Neural crest cell (in vitro differentiated cells): ENCODE data around the gene SLC52A3. TPM values are rescaled to one million over a fixed set of nuclear protein-coding genes. Genes with fewer than 3 reads are reported as not detected.
A peak's percentile ranks its signal among the peaks of the same experiment; 100 is the strongest.
"Not testable (repeated sequence)": the region's sequence is repeated elsewhere in the genome, so short reads cannot be mapped to it uniquely, and the experiment has no call there.

Experiments
- DNase-seq: peaks from one replicate; pipeline ENCODE4 v3.0.0; 2021; ENCODE audit warnings: low read depth, mixed read lengths, low spot score
- H3K27ac Mint-ChIP-seq: one replicate; pipeline ENCODE4 v1.8.0; 2021; ENCODE audit warnings: mild to moderate bottlenecking, mixed read lengths; ENCODE audit not compliant: unreplicated experiment
- H3K27me3 Mint-ChIP-seq: 2 replicates; pipeline ENCODE4 v1.8.0; 2021; ENCODE audit warnings: low read depth, mild to moderate bottlenecking, mixed read lengths
- H3K36me3 Mint-ChIP-seq: 2 replicates; pipeline ENCODE4 v1.8.0; 2021; ENCODE audit warnings: low read depth, mild to moderate bottlenecking, mixed read lengths
- H3K4me1 Mint-ChIP-seq: 2 replicates; pipeline ENCODE4 v1.8.0; 2021; ENCODE audit warnings: mixed read lengths
- H3K4me3 Mint-ChIP-seq: one replicate; pipeline ENCODE4 v1.8.0; 2021; ENCODE audit warnings: mild to moderate bottlenecking, mixed read lengths
- H3K9me3 Mint-ChIP-seq: 2 replicates; pipeline ENCODE4 v1.8.0; 2021; ENCODE audit warnings: mixed read lengths
- long read RNA-seq: library from polyadenylated mRNA; unstranded; transcript quantifications from one replicate; pipeline ENCODE4 v2.0.0, GENCODE V29; 2020
- total RNA-seq: library from RNA; stranded (reverse); gene quantifications from 2 replicates; pipeline ENCODE4 v1.2.1, GENCODE V29; 2021
- TF ChIP-seq, protein P1 (sequence below): fragments of 200-600 bp; sonication (generic); conservative IDR thresholded peaks from 2 replicates; pipeline ENCODE4 v1.5.0; 2021; ENCODE audit warnings: antibody characterized with exemption, mild to moderate bottlenecking

The SLC52A3 gene
- not detected in 2 replicates for total RNA-seq
- long read RNA-seq, result 0 reads

DNA sequence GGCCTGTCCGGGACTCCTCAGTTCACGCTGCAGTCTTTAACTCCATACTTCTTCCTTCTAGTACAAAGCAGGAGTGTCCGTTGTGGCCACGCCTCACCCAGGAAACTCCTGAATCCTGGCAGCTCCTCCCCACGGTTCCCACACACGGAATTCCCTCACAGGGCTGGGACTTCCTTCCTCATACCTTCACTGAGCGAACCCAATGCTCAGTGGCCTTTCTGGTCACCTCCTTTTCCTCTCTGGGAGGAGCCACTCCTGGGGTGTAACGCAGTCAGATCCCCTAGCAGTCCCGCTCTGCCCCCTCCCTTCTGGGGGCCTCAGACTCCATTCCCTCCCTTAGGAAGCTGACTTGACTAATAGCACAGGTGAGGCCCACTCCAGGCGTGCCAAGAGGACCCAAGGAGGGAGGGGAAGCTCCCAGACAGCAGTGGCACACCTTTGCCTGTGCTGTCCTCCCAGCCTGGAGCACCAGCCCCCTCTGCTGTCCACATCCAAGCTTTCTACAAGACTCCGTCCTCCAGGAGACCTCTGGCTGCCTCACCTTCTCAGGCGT lies at the start of gene SLC52A3:
Gene SLC52A3, minus strand, starts transcription at position 75 of the 553 bp plus-strand sequence. CDS start 2,726 bp downstream, outside the sequence.
- Mint-ChIP-seq H3K4me3 (no peak within 1 kb of the TSS), H3K27me3 (peaks cover 31% of the 10 kb centered on the region), H3K36me3 (no peaks in the 10 kb centered on the region), H3K4me1 (peaks cover 5% of the 10 kb centered on the region), H3K27ac (no peak within 1 kb of the TSS), H3K9me3 (no peaks in the 10 kb centered on the region)
- no peak for DNase-seq
- TF ChIP-seq, protein P1, sequence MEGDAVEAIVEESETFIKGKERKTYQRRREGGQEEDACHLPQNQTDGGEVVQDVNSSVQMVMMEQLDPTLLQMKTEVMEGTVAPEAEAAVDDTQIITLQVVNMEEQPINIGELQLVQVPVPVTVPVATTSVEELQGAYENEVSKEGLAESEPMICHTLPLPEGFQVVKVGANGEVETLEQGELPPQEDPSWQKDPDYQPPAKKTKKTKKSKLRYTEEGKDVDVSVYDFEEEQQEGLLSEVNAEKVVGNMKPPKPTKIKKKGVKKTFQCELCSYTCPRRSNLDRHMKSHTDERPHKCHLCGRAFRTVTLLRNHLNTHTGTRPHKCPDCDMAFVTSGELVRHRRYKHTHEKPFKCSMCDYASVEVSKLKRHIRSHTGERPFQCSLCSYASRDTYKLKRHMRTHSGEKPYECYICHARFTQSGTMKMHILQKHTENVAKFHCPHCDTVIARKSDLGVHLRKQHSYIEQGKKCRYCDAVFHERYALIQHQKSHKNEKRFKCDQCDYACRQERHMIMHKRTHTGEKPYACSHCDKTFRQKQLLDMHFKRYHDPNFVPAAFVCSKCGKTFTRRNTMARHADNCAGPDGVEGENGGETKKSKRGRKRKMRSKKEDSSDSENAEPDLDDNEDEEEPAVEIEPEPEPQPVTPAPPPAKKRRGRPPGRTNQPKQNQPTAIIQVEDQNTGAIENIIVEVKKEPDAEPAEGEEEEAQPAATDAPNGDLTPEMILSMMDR, result peak; percentile 51

DNA sequence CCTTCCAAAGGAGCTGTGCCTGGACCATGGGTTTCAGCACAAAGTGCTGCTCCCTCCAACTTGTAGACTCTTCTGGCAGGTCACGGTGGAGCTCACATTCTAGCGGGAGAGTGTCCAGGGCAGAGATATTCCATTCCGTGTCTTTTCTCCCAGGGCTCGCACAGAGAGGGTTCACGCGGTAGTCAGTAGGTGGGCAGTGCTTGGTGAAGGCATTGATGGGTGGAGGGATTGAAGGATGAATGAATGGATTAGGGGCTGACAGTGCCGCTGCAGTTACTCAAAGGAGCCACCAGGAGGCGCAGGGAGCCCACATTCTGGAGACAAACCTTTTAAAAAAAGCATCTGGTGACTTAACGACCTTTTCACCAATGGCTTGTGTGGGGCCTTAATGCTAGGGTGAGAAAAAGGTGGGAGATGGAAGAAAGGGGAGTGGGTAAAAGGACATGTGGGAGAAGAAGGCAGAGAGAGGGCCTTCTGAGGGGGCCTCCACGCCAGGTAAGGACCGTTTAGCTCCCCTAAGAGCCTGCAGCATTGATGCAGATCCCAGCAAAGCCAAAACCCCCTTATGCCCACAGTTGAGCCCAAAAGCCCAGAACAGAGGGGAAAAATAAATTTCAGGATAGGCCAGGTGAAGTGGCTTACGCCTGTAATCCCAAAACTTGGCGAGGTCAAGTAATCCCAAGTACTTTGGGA lies 47.8 kb upstream of the SLC52A3 start:
- Mint-ChIP-seq H3K36me3 (no peaks in the 10 kb centered on the region), H3K27me3 (peaks cover 24% of the 10 kb centered on the region), H3K27ac (no peak overlapping the region), H3K4me1 (peaks cover 10% of the 10 kb centered on the region), H3K9me3 (no peaks in the 10 kb centered on the region), H3K4me3 (no peak overlapping the region)
- DNase-seq, result peak; percentile 67
- TF ChIP-seq, protein P1, result peak; percentile 98

DNA sequence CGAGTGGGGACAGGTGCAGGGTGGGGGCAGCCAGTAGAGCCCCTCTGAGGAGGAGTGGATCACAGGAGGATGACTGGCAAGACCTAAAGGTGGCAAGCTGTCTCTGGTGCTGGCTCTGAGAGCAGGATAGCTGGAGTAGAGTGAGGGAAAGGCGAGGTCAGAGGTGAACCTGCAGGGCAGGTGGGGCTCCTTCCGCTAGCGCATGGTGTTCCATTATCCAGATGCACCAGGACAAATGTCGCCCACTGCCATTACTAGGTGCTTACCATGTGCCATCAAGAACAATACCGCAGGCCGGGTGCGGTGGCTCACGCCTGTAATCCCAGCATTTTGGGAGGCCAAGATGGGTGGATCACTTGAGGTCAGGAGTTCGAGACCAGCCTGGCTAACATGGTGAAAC lies 46.9 kb upstream of the SLC52A3 start:
- Mint-ChIP-seq H3K27ac (no peak overlapping the region), H3K4me3 (no peak overlapping the region), H3K9me3 (no peaks in the 10 kb centered on the region), H3K36me3 (no peaks in the 10 kb centered on the region), H3K4me1 (peaks cover 6% of the 10 kb centered on the region), H3K27me3 (peaks cover 24% of the 10 kb centered on the region)
- TF ChIP-seq, protein P1, result no peak
- no peak for DNase-seq

DNA sequence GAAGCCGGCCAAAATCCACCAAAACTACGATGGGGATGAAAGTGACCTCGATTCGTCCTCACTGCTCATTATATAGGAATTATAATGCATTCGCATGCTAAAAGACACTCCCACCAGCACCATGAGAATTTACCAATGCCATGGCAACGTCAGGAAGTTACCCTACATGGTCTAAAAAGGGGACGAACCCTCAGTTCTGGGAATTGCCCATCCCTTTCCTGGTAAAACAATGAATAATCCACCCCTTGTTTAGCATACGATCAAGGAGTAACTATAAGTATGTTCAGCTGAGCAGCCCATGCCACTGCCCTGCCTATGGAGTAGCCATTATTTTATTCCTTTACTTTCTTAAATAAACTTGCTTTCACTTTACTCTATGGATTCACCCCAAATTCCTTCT lies 45.1 kb upstream of the SLC52A3 start:
- no peak for DNase-seq
- TF ChIP-seq, protein P1, result no peak
- Mint-ChIP-seq H3K27me3 (peaks cover 29% of the 10 kb centered on the region), H3K4me3 (no peak overlapping the region), H3K4me1 (peaks cover 6% of the 10 kb centered on the region), H3K27ac (no peak overlapping the region), H3K36me3 (no peaks in the 10 kb centered on the region), H3K9me3 (peaks cover 8% of the 10 kb centered on the region)

DNA sequence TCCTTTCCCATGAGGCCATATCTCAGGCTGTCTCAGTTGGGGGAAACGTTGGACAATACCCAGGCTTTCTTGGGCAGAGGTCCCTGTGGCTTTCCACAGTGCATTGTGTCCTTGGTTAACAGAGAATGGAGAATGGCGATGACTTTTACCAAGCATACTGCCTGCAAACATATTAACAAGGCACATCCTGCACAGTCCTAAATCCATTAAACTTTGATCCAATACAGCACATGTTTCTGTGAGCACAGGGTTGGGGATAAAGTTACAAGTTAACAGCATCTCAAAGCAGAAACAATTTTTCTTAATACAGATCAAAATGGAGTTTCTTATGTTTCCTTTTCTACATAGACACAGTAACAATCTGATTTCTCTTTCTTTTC lies 44.1 kb upstream of the SLC52A3 start:
- H3K27me3 Mint-ChIP-seq, result peaks cover 29% of the 10 kb centered on the region
- H3K36me3 Mint-ChIP-seq, H3K4me3 Mint-ChIP-seq, DNase-seq, H3K4me1 Mint-ChIP-seq, H3K27ac Mint-ChIP-seq: not testable (repeated sequence)
- peaks cover 12% of the 10 kb centered on the region for H3K9me3 Mint-ChIP-seq

DNA sequence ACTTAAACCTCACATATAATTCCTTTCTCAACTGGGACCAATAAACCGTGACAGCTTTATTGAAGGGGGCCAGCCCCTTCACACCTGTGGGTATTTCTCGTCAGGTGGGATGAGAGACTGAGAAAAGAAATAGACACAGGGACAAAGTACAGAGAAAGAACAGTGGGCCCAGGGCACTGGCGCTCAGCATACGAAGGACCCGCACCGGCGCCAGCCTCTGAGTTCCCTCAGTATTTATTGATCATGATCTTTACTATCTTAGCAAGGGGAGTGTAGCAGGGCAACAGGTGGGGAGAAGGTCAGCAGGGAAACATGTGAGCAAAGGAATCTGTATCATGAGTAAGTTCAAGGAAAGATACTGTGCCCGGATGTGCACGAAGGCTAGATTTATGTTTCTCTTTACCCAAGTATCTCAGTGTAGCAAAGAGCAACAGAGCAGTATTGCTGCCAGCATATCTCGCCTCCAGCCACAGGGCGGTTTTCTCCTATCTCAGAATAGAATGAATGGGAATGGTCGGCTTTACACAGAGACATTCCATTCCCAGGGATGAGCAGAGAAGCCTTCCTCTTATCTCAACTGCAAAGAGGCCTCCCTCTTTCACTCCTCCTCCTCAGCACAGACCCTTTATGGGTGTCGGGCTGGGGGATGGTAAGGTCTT lies 43.6 kb upstream of the SLC52A3 start:
- H3K4me1 Mint-ChIP-seq, H3K27ac Mint-ChIP-seq, DNase-seq, H3K4me3 Mint-ChIP-seq, H3K36me3 Mint-ChIP-seq: not testable (repeated sequence)
- H3K9me3 Mint-ChIP-seq, result peaks cover 12% of the 10 kb centered on the region
- peaks cover 29% of the 10 kb centered on the region for H3K27me3 Mint-ChIP-seq
